Stimulated activated CD4-positive, alpha-beta T cell treated with anti-CD3 and anti-CD28 coated beads, Interleukin-2, amount 100 ng/mL, for 24 hours (primary cell): ENCODE data around the gene SNX18.
"Not testable (repeated sequence)": the region's sequence is repeated elsewhere in the genome, so short reads cannot be mapped to it uniquely, and the experiment has no call there.

Source experiments
- DNase-seq, 2 donors: peaks; one replicate each; pipeline ENCODE4 v3.0.0-alpha.2; 2020

SNX18 gene

DNA sequence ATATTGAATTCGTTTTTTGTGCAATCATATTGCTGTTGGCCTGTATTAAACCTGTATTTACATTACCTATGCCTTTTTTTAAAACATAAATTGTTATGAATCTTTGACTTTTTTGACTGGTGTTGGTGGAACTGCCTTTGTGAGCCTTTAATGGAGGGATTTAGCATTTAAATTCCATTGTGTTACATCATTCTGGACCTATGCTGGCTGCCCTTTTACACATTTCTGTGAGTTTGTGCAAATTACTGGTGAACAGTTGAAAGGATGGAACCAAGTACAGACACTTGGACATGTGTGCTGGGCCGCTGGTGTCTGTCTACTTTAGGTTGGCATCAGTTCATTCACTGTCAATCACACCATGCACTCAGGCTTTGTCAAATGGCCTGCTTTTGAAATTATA is 3.4 kb downstream of the SNX18 start:
- DNase-seq = no peak

DNA sequence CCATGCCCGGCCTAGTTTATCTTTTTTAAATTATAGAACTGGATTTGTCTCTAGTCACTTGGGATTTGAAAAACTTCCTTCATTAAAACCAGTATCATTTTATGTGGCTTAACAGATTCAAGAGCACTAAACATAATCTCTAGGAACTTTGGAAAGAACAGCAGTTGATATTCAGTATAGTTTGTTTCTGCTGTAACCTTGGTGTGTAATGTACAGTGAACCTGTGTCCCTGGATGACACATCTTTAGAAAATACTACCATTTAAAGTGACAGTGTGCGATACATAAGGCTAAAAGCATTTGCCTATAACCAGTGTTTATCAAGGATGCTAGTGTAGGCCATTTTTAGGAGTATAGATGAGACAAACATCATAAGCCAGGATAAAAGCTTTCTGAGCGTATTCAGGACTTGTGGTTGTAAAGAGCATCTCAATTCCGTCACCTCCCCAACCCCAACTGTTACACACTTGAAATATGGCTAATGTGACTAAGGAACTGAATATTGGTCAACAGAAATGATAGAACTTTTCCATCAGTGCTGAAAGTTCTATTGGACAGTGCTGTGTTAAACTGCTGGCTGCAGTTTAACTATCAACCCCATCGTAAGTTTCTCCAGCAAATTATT is 4.4 kb downstream of the SNX18 start:
- DNase-seq = no peak

DNA sequence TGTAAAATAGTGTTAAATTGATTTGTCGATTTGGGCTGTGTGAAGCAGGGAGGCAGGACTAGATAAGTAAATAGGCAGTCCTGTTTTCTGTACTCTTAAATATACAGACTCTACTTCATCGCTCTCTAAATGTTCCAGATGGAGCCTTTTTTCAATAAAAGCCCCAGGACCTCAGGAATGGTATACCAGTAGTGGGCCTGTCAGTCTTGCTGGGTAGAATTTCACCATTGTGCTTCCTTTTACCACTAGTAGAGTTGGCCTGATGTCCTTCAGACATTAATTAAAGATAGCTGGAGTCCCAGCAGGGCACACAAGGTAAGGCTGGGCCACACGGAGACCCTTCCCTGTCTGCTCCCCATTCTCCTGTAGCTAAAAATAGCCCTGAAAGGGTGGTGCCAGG is 6.0 kb downstream of the SNX18 start:
- DNase-seq = no peak

- DNase-seq = no peak
Measured at GRCh38 chr5:54524082-54524481, 6.5 kb downstream of the SNX18 start.

GRCh38 chr5:54524704-54525103 is 7.1 kb downstream of the SNX18 start:
- no peak for DNase-seq

DNA sequence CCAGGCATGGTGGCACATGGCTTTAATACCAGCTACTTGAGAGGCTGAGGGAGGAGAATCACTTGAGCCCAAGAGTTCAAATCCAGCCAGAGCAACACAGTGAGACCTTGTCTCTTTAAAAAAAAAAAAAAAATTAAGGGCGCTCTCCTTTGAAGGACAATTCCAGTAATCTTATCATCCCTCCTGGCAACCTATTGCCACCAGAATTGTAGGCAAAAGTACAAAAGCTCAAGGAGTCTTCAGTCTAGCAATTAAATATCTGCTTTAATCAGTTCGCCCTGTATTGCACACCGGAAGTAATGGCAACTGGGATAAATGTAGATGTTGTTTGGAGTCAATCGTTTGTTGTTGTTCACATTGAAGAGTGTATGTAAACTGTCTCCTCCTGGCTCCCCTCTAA is 7.7 kb downstream of the SNX18 start:
- no peak for DNase-seq

- no peak for DNase-seq
Measured at GRCh38 chr5:54525692-54526091, 8.1 kb downstream of the SNX18 start.

DNA sequence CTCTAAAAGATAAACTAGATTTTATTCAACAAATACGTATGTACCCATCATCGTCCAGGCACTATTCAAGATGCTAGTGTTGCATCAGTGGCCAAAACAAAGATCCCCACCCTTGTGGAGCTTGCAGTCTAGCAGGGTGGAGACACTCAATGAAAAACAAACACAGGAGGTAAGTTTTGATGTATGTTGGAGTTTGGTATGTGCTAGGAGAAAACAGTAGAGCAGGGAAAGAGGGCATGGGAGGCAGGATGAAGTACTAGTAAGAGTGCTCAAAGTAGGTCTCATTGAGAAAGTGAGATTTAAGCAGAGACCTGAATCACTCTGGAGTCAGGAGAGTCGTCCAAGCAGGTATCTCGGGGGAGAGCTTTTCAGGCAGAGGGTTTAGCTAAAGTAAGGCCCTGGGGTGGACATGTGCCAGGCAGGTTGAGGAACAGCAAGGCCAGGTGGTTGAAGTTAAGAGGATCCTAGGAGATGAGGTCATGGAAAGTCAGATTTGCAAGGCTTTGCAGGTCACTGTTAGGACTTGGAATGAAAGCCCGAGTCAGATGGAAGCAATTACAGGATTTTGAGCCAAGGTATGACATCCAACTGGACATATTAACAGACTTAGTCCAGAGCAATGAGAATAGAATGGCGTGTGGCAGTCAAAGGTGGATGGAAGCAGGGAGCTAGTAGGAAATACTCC is 9.2 kb downstream of the SNX18 start:
- DNase-seq = no peak

DNA sequence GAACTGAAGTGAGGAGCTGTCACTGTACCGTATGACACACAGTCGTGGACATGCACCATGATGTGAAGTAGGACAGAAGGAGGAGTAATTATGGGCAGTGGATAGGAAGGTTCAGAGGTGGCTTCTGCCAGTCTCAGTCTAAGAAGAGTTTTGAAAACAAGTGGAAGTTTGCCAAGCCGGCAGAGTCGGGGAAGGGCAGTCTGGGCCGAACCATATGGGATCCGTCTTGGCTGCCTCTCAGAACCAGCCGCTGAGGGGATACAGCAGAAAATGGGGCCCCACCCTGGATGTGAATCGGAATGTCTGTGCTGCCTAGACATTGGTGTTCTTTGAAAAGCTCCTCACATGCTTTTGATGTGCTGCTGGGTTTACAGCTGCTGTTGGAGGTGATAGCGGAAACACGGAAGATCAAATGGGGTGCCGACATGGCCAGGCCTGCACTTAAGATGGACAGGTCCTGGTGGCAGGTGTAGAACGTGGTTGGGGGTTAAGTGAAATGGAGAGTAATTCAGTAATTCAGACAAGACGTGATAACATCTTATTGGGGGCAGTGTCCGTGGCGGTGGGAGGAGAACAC is 11.2 kb downstream of the SNX18 start:
- DNase-seq = no peak

DNA sequence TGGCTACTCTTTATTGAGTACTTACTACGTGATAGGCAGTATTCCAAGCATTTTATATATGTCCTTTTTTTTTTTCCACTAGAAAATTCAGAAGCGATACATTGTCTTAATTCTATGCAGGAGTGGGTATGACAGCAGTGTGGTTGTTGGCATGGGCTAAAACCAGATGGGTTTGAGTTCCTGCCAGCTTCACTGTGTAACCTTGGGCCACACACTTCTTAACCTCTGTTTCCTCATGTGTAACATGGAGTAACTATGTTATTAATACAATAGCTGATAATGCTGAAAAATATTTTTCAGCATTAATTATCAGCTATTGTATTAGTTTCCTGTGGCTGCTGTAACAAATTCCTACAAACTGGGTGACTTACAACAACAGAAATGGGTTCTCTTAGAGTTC is 12.0 kb downstream of the SNX18 start:
- no peak for DNase-seq

GRCh38 chr5:54531546-54531945 is 14.0 kb downstream of the SNX18 start:
- no peak for DNase-seq

GRCh38 chr5:54533541-54534190 is 16.1 kb downstream of the SNX18 start:
- DNase-seq = no peak

DNA sequence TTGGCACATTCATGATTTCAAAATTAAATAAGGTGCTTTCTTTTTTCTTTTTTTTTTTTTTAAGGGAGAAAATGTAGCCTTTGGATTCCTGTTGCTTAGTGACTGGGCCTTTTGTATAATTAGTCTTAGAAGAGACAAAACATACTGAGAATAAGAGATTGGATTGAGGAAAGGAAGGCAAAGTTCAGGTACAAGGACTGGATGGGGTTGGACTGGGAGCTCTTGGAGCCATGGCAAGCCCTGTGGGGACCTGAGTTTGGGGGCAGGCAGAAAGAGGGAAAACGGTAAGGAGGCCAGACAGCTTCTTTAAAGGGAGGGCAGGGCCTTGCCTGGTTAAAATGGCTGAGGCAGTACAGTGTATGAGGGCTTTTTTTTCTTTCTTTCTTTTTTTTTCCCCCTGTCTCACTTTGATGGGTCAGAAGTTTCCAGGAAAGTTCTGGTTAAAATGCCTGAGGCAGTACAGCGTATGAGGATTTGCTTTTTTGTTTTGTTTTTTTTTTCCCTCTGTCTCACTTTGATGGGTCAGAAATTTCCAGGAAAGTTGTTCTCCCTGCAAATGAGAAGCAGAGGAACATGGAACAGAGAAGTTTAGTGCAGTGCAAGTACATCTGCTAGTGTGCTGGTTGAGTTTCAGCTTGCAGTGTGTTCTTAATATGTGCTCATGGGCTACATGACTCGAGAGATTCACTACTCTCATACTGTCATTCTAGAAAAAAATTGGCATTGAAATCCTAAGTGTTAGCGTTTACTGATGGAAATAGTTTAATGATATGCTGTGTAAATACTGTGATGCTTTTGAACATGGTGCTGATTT is 16.8 kb downstream of the SNX18 start:
- DNase-seq = no peak

DNA sequence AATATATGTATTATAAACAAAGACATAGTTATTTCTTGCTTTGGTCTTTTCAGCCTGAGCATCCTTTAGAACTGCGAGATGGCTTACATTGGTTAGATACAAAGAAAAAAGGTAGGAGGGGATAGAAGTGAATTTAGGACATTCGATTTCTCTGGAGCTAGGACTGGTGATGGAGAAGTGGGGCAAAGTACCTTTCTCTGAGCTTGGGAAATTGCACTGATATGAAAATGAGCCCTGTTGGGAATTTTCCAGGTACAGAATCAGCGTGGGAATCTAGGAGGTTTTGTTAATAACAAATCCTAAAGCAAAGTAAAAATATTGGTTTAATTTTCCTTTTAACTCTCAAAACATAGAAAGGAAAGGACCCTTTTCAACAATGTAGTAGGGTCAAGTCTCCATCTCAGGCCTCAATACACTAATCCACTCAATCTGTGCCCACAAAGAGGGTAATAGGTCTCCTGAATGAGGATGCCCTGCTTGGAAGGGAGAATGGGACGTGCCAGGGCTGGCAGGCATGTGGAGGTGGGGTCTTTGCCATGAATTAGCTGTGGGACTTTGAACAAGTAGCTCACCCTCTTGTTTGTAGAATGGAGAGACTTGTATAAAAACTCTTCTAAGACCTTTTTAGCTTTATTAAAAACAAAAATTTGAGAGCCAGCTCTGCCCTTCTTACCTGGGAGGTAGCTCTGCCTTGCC is 17.7 kb downstream of the SNX18 start:
- DNase-seq = no peak

DNA sequence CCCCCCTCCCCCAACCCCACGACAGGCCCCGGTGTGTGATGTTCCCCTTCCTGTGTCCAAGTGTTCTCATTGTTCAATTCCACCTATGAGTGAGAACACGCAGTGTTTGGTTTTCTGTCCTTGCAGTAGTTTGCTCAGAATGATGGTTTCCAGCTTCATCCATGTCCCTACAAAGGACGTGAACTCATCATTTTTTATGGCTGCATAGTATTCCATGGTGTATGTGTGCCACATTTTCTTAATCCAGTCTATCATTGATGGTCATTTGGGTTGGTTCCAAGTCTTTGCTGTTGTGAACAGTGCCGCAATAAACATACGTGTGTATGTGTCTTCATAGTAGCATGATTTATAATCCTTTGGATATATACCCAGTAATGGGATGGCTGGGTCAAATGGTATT is 18.8 kb downstream of the SNX18 start:
- DNase-seq = not testable (repeated sequence)

DNA sequence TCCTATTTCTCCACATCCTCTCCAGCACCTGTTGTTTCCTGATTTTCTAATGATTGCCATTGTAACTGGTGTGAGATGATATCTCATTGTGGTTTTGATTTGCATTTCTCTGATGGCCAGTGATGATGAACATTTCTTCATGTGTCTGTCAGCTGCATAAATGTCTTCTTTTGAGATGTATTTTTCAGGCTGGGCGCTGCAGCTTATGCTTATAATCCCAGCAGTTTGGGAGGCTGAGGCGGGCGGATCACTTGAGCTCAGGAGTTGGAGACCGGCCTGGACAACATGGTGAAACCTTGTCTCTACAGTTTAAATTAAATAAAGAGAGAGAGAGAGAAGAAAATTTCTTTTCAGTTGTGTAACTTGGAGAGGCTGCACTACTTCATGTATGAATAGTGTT is 19.3 kb downstream of the SNX18 start:
- not testable (repeated sequence) for DNase-seq

GRCh38 chr5:54537725-54538124 is 20.2 kb downstream of the SNX18 start:
- no peak for DNase-seq

DNA sequence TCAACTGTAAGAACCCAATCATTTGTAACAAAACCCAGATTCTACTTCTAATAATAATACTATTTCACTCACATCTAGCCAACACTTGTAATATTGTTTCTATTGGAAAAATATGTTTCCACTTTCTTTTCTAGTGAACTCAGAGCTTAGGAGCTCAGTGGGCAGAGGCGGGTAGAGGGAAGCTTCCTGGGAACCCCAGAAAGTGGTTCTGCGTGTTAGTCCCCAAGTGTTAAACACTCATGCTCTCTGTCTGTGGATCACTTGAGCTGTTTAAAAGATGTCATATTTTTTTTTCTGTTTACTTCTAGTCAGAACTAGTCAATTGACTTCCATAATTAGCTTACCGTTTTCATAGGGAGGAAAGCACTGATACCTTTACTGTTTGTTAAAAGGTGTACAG is 20.6 kb downstream of the SNX18 start:
- no peak for DNase-seq

GRCh38 chr5:54539001-54539400 is 21.4 kb downstream of the SNX18 start:
- DNase-seq = no peak

DNA sequence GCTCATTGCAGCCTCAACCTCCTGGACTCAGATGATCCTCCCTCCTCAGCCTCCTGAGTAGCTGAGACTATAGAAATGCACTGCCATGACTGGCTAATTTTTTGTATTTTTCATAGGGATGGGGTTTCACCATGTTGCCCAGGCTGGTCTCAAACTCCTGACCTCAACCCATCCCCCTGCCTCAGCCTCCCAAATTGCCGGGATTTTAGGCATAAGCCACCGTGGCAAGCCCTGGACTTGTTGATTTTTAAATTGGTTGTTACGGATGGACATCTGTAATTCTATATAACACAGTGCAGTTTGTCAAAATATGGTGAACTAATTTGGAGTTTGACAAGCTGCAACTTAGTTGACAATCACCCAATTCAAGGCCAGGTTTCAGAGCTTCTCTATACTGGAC is 22.7 kb downstream of the SNX18 start:
- DNase-seq = no peak

- DNase-seq = no peak
Measured at GRCh38 chr5:54541823-54542783, 24.5 kb downstream of the SNX18 start.
